ENCODE results near the gene DEGS2.

DNA sequence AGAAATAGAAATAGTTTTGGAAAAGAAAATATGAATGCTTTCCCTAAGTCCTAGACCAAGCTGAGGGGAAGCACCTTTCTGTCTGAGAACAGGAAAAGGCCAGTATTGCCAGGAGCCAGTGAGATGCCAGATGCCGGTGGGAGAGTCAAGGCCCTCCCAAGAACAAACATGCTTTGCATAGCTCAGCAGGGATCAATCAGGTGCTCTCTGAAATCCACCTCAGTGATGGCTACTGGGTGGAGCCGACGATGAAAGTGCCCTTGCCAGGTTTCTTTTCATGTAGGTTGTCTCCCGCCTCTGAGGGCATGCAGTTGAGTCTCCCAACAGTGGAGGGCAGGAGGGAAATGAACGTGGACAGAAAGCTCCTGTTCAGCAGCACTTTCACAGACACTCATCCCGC is 28.3 kb downstream of the DEGS2 start:
- TF ChIP-seq, protein P1, sequence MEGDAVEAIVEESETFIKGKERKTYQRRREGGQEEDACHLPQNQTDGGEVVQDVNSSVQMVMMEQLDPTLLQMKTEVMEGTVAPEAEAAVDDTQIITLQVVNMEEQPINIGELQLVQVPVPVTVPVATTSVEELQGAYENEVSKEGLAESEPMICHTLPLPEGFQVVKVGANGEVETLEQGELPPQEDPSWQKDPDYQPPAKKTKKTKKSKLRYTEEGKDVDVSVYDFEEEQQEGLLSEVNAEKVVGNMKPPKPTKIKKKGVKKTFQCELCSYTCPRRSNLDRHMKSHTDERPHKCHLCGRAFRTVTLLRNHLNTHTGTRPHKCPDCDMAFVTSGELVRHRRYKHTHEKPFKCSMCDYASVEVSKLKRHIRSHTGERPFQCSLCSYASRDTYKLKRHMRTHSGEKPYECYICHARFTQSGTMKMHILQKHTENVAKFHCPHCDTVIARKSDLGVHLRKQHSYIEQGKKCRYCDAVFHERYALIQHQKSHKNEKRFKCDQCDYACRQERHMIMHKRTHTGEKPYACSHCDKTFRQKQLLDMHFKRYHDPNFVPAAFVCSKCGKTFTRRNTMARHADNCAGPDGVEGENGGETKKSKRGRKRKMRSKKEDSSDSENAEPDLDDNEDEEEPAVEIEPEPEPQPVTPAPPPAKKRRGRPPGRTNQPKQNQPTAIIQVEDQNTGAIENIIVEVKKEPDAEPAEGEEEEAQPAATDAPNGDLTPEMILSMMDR (tag by site-specific recombination; IDR thresholded peaks at IDR 0.05) = no peak
- TF ChIP-seq, protein P2, sequence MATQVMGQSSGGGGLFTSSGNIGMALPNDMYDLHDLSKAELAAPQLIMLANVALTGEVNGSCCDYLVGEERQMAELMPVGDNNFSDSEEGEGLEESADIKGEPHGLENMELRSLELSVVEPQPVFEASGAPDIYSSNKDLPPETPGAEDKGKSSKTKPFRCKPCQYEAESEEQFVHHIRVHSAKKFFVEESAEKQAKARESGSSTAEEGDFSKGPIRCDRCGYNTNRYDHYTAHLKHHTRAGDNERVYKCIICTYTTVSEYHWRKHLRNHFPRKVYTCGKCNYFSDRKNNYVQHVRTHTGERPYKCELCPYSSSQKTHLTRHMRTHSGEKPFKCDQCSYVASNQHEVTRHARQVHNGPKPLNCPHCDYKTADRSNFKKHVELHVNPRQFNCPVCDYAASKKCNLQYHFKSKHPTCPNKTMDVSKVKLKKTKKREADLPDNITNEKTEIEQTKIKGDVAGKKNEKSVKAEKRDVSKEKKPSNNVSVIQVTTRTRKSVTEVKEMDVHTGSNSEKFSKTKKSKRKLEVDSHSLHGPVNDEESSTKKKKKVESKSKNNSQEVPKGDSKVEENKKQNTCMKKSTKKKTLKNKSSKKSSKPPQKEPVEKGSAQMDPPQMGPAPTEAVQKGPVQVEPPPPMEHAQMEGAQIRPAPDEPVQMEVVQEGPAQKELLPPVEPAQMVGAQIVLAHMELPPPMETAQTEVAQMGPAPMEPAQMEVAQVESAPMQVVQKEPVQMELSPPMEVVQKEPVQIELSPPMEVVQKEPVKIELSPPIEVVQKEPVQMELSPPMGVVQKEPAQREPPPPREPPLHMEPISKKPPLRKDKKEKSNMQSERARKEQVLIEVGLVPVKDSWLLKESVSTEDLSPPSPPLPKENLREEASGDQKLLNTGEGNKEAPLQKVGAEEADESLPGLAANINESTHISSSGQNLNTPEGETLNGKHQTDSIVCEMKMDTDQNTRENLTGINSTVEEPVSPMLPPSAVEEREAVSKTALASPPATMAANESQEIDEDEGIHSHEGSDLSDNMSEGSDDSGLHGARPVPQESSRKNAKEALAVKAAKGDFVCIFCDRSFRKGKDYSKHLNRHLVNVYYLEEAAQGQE (tag by site-specific recombination; IDR thresholded peaks at IDR 0.05) = no peak
- TF ChIP-seq SP2 (tag by site-specific recombination; IDR thresholded peaks at IDR 0.05) = no peak
- TF ChIP-seq ZNF529 (tag by site-specific recombination; IDR thresholded peaks at IDR 0.05; ENCODE audit: insufficient replicate concordance) = no peak
- no peak for TF ChIP-seq ZNF670 (tag by site-specific recombination; IDR thresholded peaks at IDR 0.05; ENCODE audit: low read depth)
- no peak for TF ChIP-seq YY1 (tag by site-specific recombination; IDR thresholded peaks at IDR 0.05)
- no peak for TF ChIP-seq ZNF549 (tag by site-specific recombination; IDR thresholded peaks at IDR 0.05)
- TF ChIP-seq, protein P3, sequence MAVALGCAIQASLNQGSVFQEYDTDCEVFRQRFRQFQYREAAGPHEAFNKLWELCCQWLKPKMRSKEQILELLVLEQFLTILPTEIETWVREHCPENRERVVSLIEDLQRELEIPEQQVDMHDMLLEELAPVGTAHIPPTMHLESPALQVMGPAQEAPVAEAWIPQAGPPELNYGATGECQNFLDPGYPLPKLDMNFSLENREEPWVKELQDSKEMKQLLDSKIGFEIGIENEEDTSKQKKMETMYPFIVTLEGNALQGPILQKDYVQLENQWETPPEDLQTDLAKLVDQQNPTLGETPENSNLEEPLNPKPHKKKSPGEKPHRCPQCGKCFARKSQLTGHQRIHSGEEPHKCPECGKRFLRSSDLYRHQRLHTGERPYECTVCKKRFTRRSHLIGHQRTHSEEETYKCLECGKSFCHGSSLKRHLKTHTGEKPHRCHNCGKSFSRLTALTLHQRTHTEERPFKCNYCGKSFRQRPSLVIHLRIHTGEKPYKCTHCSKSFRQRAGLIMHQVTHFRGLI (tag by site-specific recombination; IDR thresholded peaks at IDR 0.05) = no peak
- TF ChIP-seq KLF16 (tag by site-specific recombination; IDR thresholded peaks at IDR 0.05) = no peak
- no peak for TF ChIP-seq ZBTB8A (tag by site-specific recombination; IDR thresholded peaks at IDR 0.05)
- TF ChIP-seq ZNF416 (tag by site-specific recombination; IDR thresholded peaks at IDR 0.05) = no peak
- TF ChIP-seq, protein P4, sequence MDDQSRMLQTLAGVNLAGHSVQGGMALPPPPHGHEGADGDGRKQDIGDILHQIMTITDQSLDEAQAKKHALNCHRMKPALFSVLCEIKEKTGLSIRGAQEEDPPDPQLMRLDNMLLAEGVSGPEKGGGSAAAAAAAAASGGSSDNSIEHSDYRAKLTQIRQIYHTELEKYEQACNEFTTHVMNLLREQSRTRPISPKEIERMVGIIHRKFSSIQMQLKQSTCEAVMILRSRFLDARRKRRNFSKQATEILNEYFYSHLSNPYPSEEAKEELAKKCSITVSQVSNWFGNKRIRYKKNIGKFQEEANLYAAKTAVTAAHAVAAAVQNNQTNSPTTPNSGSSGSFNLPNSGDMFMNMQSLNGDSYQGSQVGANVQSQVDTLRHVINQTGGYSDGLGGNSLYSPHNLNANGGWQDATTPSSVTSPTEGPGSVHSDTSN (CRISPR knock-in tag; IDR thresholded peaks at IDR 0.05) = no peak
- no peak for TF ChIP-seq ZNF23 (tag by site-specific recombination; IDR thresholded peaks at IDR 0.05; ENCODE audit: borderline replicate concordance)

Data from HEK293 (cell line).